Smooth muscle cell (in vitro differentiated cells): ENCODE data around the gene DDX24. TPM values are rescaled to one million over a fixed set of nuclear protein-coding genes. Genes with fewer than 3 reads are reported as not detected.

Experiments
- DNase-seq: peaks from one replicate; lab custom pipeline; 2025; ENCODE audit not compliant: unreplicated experiment; lab: John Stamatoyannopoulos, UW
- H2AFZ ChIP-seq: fragments of 200-600 bp; sonication (generic); 2 replicates; pipeline ENCODE4 v1.6.0; 2016; ENCODE audit warnings: antibody characterized with exemption, low read depth, mild to moderate bottlenecking
- H3F3A ChIP-seq: fragments of 200-600 bp; sonication (generic); 2 replicates; pipeline ENCODE4 v1.6.0; 2017; ENCODE audit warnings: antibody characterized with exemption, low read depth
- H3K27ac ChIP-seq: fragments of 200-600 bp; sonication (generic); 2 replicates; pipeline ENCODE4 v1.5.1; 2016; ENCODE audit warnings: low read depth, mild to moderate bottlenecking
- H3K27me3 ChIP-seq: fragments of 200-600 bp; sonication (generic); 2 replicates; pipeline ENCODE4 v1.6.1; 2016; ENCODE audit warnings: low read depth, mild to moderate bottlenecking
- H3K36me3 ChIP-seq: fragments of 200-600 bp; sonication (generic); 2 replicates; pipeline ENCODE4 v1.5.1; 2016; ENCODE audit warnings: low read depth
- H3K4me1 ChIP-seq: fragments of 200-600 bp; sonication (generic); 2 replicates; pipeline ENCODE4 v1.5.1; 2016; ENCODE audit warnings: low read depth
- H3K4me2 ChIP-seq: fragments of 200-600 bp; sonication (generic); 2 replicates; pipeline ENCODE4 v1.6.0; 2016; ENCODE audit warnings: mild to moderate bottlenecking
- H3K4me3 ChIP-seq: fragments of 200-600 bp; sonication (generic); 2 replicates; pipeline ENCODE4 v1.5.1; 2016; ENCODE audit warnings: mild to moderate bottlenecking
- H3K79me2 ChIP-seq: fragments of 200-600 bp; sonication (generic); 2 replicates; pipeline ENCODE4 v1.6.0; 2016; ENCODE audit warnings: low read depth, mild to moderate bottlenecking
- H3K9ac ChIP-seq: fragments of 200-600 bp; sonication (generic); 2 replicates; pipeline ENCODE4 v1.6.0; 2016; ENCODE audit warnings: low read depth
- H3K9me3 ChIP-seq: fragments of 200-600 bp; sonication (generic); replicated peaks from 2 replicates; pipeline ENCODE4 v1.5.1; 2016; ENCODE audit warnings: low read depth
- H4K20me1 ChIP-seq: fragments of 200-600 bp; sonication (generic); 2 replicates; pipeline ENCODE4 v1.6.0; 2016; ENCODE audit warnings: low read depth
- WGBS: methylation state at CpG from one replicate; pipeline ENCODE4 v1.1.7; 2016; ENCODE audit warnings: low lambda C conversion rate; 5-methylcytosine and 5-hydroxymethylcytosine counted together
- polyA plus RNA-seq: library from polyadenylated mRNA; unstranded; fragments of >200 nt; fragmentation: Nextera tagmentation; extraction: Ambion mirVana; gene quantifications from 2 replicates; pipeline ENCODE4 v1.2.1, GENCODE V29; 2016
- total RNA-seq: library from RNA; depleted of rRNA; stranded (reverse); fragments of >200 nt; gene quantifications from 2 replicates; pipeline ENCODE4 v1.2.3, GENCODE V29; 2014
- TF ChIP-seq, protein P1 (sequence below): fragments of 200-600 bp; sonication (generic); IDR thresholded peaks from 2 replicates; pipeline ENCODE4 v1.5.1; 2017; ENCODE audit warnings: borderline replicate concordance, mild to moderate bottlenecking, antibody characterized with exemption; ENCODE audit not compliant: insufficient read depth, poor library complexity, severe bottlenecking

The DDX24 gene
- total and polyA plus RNA-seq, 2 experiments from 2014 or later: 117 to 118 TPM

DNA sequence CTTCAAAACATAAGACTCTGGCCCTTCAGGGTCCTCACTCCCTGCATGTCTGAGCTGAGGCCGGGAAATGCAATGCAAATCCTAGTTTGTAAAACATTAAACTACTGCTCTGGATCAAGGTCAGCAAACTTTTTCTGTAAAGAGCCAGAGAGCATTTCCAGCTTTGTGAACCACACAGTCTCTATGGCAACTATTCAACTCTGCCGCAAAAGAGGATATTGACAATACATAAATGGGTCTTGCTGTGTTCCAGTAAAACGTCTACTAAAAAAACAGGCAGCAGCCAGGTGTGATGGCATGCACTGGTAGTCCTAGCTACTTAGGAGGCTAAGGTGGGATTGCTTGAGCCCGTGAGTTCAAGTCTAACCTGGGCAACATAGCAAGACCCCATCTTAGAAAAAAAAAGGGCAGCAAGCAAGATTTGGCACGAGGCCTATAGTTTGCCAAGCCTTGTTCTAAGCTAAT lies 22.3 kb downstream of the DDX24 start:
- H3K27me3 ChIP-seq: no peaks in the 10 kb centered on the region
- no peak overlapping the region for H3K27ac ChIP-seq
- H3K4me1 ChIP-seq: peaks cover 7% of the 10 kb centered on the region
- H3K36me3 ChIP-seq: peaks cover 21% of the 10 kb centered on the region
- no peak overlapping the region for H2AFZ ChIP-seq
- peaks cover 58% of the 10 kb centered on the region for H4K20me1 ChIP-seq
- 99% methylated on average over 5 of the region's 5 CpGs for WGBS
- H3K9me3 ChIP-seq: no peaks in the 10 kb centered on the region
- H3F3A ChIP-seq: no peaks in the 10 kb centered on the region
- peaks cover 9% of the 10 kb centered on the region for H3K79me2 ChIP-seq
- no peak overlapping the region for H3K4me2 ChIP-seq
- H3K9ac ChIP-seq: no peak overlapping the region
- no peak for DNase-seq
- H3K4me3 ChIP-seq: no peak overlapping the region
- TF ChIP-seq, protein P1, sequence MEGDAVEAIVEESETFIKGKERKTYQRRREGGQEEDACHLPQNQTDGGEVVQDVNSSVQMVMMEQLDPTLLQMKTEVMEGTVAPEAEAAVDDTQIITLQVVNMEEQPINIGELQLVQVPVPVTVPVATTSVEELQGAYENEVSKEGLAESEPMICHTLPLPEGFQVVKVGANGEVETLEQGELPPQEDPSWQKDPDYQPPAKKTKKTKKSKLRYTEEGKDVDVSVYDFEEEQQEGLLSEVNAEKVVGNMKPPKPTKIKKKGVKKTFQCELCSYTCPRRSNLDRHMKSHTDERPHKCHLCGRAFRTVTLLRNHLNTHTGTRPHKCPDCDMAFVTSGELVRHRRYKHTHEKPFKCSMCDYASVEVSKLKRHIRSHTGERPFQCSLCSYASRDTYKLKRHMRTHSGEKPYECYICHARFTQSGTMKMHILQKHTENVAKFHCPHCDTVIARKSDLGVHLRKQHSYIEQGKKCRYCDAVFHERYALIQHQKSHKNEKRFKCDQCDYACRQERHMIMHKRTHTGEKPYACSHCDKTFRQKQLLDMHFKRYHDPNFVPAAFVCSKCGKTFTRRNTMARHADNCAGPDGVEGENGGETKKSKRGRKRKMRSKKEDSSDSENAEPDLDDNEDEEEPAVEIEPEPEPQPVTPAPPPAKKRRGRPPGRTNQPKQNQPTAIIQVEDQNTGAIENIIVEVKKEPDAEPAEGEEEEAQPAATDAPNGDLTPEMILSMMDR: no peak

DNA sequence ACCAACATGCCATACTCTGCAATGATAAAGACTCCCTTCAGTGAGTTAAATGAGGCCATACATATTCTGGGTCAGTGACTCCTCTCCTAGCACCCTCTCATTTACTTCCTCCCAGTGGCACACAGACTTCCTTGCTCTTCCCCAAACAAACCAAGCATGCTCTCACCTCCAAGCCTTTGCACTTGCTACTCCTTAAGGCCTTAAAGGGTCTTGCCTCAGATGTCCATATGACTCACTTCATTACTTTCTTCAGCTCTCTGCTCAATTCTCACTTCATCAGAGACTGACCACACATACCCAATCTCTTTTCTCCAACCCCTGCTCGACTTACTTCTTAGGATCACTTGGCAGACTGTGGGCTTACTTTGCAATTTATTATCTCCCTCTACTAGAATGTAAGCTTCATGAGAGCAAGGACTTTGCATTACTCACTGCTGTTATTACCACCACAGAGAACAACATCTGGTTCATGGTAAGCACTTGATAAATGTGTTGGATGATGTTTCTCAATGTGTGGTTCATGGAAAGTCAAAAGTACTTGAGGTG lies 22.8 kb downstream of the DDX24 start:
- H3K9ac ChIP-seq: no peak overlapping the region
- H4K20me1 ChIP-seq: peaks cover 53% of the 10 kb centered on the region
- H3K27me3 ChIP-seq: no peaks in the 10 kb centered on the region
- TF ChIP-seq, protein P1: no peak
- H3K79me2 ChIP-seq: peaks cover 4% of the 10 kb centered on the region
- WGBS: 96% methylated on average over 1 of the region's 1 CpG
- H3K4me1 ChIP-seq: peaks cover 7% of the 10 kb centered on the region
- no peaks in the 10 kb centered on the region for H3K9me3 ChIP-seq
- no peak overlapping the region for H3K4me2 ChIP-seq
- H3K36me3 ChIP-seq: peaks cover 21% of the 10 kb centered on the region
- H2AFZ ChIP-seq: no peak overlapping the region
- no peaks in the 10 kb centered on the region for H3F3A ChIP-seq
- no peak overlapping the region for H3K4me3 ChIP-seq
- DNase-seq: no peak
- H3K27ac ChIP-seq: no peak overlapping the region

DNA sequence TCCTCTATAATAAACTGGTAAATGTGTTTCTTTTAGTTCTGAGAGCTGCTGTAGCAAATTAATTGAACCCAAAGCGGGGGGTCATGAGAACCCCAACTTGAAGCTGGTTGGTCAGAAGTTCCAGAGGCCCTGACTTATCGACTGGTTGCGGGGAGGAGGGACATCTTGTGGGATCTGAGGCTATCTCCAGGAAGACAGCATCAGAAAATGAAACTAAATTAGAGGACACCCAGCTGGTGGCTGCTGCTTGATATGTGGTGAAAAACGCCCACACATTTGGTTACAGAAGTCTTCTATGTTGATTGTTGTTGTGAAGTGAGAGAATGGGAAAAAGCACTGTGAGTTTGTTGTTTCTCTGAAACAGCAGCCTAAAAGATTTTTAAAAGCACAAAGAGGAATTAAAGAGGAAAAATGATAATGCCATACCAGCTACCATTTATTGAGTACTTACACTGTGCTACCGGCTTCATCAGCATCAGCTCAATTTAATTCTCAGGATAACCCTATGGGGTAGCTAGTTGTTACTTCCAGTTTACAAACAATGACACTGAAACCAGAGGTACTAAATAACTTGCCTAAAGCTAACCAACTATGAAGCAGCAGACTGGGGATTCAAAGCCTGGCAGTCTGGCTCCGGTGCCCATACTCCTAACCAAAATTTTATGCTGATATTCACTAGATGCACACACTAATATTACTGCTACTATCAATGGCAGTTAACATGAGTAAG lies 24.3 kb downstream of the DDX24 start:
- WGBS: 94% methylated on average over 6 of the region's 6 CpGs
- DNase-seq: no peak
- Histone ChIP-seq H3K27me3 (no peaks in the 10 kb centered on the region), H3K4me3 (no peak overlapping the region), H3K27ac (no peak overlapping the region), H3K9ac (no peak overlapping the region), H2AFZ (no peak overlapping the region), H3K79me2 (no peaks in the 10 kb centered on the region), H3K36me3 (peaks cover 26% of the 10 kb centered on the region), H4K20me1 (peaks cover 39% of the 10 kb centered on the region), H3F3A (no peaks in the 10 kb centered on the region), H3K4me2 (no peak overlapping the region), H3K9me3 (no peaks in the 10 kb centered on the region), H3K4me1 (no peaks in the 10 kb centered on the region)
- TF ChIP-seq, protein P1: no peak
